Measurements from ENCODE around the gene SLC25A13. TPM values are rescaled to one million over a fixed set of nuclear protein-coding genes. Genes with fewer than 3 reads are reported as not detected.

The SLC25A13 gene
- total and polyA plus RNA-seq, 2 of the 8 experiments (the other 6 are each of a cell fraction or from before 2014, with no cell fraction given), result 30.8 to 85.4 TPM

DNA sequence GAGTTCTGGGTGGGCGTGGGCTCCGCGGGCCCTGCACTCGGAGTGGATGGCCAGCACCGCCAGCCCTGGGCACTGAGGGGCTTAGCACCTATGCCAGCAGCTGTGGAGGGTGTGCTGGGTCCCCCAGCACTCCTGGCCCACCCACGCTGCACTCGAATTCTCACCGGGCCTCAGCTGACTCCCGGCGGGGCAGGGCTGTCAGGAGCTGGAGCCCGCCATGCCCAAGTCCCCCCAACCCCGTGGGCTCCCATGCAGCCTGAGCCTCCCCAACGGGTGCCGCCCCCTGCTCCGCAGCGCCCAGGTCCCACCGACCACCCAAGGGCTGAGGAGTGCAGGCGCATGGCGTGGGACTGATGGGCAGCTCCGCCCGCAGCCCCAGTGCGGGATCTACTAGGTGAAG lies 93.1 kb downstream of the SLC25A13 start (continued):
- TF ChIP-seq, protein P1, sequence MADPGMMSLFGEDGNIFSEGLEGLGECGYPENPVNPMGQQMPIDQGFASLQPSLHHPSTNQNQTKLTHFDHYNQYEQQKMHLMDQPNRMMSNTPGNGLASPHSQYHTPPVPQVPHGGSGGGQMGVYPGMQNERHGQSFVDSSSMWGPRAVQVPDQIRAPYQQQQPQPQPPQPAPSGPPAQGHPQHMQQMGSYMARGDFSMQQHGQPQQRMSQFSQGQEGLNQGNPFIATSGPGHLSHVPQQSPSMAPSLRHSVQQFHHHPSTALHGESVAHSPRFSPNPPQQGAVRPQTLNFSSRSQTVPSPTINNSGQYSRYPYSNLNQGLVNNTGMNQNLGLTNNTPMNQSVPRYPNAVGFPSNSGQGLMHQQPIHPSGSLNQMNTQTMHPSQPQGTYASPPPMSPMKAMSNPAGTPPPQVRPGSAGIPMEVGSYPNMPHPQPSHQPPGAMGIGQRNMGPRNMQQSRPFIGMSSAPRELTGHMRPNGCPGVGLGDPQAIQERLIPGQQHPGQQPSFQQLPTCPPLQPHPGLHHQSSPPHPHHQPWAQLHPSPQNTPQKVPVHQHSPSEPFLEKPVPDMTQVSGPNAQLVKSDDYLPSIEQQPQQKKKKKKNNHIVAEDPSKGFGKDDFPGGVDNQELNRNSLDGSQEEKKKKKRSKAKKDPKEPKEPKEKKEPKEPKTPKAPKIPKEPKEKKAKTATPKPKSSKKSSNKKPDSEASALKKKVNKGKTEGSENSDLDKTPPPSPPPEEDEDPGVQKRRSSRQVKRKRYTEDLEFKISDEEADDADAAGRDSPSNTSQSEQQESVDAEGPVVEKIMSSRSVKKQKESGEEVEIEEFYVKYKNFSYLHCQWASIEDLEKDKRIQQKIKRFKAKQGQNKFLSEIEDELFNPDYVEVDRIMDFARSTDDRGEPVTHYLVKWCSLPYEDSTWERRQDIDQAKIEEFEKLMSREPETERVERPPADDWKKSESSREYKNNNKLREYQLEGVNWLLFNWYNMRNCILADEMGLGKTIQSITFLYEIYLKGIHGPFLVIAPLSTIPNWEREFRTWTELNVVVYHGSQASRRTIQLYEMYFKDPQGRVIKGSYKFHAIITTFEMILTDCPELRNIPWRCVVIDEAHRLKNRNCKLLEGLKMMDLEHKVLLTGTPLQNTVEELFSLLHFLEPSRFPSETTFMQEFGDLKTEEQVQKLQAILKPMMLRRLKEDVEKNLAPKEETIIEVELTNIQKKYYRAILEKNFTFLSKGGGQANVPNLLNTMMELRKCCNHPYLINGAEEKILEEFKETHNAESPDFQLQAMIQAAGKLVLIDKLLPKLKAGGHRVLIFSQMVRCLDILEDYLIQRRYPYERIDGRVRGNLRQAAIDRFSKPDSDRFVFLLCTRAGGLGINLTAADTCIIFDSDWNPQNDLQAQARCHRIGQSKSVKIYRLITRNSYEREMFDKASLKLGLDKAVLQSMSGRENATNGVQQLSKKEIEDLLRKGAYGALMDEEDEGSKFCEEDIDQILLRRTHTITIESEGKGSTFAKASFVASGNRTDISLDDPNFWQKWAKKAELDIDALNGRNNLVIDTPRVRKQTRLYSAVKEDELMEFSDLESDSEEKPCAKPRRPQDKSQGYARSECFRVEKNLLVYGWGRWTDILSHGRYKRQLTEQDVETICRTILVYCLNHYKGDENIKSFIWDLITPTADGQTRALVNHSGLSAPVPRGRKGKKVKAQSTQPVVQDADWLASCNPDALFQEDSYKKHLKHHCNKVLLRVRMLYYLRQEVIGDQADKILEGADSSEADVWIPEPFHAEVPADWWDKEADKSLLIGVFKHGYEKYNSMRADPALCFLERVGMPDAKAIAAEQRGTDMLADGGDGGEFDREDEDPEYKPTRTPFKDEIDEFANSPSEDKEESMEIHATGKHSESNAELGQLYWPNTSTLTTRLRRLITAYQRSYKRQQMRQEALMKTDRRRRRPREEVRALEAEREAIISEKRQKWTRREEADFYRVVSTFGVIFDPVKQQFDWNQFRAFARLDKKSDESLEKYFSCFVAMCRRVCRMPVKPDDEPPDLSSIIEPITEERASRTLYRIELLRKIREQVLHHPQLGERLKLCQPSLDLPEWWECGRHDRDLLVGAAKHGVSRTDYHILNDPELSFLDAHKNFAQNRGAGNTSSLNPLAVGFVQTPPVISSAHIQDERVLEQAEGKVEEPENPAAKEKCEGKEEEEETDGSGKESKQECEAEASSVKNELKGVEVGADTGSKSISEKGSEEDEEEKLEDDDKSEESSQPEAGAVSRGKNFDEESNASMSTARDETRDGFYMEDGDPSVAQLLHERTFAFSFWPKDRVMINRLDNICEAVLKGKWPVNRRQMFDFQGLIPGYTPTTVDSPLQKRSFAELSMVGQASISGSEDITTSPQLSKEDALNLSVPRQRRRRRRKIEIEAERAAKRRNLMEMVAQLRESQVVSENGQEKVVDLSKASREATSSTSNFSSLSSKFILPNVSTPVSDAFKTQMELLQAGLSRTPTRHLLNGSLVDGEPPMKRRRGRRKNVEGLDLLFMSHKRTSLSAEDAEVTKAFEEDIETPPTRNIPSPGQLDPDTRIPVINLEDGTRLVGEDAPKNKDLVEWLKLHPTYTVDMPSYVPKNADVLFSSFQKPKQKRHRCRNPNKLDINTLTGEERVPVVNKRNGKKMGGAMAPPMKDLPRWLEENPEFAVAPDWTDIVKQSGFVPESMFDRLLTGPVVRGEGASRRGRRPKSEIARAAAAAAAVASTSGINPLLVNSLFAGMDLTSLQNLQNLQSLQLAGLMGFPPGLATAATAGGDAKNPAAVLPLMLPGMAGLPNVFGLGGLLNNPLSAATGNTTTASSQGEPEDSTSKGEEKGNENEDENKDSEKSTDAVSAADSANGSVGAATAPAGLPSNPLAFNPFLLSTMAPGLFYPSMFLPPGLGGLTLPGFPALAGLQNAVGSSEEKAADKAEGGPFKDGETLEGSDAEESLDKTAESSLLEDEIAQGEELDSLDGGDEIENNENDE (IDR thresholded peaks at IDR 0.05; ENCODE audit: insufficient replicate concordance, low read length), result no peak
- TF ChIP-seq RXRA (IDR thresholded peaks at IDR 0.05; ENCODE audit: insufficient read depth, low read depth, low read length), result no peak
- TF ChIP-seq JUND (IDR thresholded peaks at IDR 0.05; ENCODE audit: low read length), result no peak
- no peak for TF ChIP-seq BRCA1 (IDR thresholded peaks at IDR 0.05; ENCODE audit: low read depth, low read length)

All from H1 (cell line).